ENCODE data around the gene FAM20A. TPM values are rescaled to one million over a fixed set of nuclear protein-coding genes. Genes with fewer than 3 reads are reported as not detected.

Gene FAM20A
- total RNA-seq, 1 experiment from 2014 or later, result not detected

- TF ChIP-seq TCF7L2 (IDR thresholded peaks at IDR 0.05; ENCODE audit: borderline replicate concordance, extremely low read depth, insufficient read depth, insufficient read length) (no peak), EZH2 (IDR thresholded peaks at IDR 0.05) (no peak), YY1 (IDR thresholded peaks at IDR 0.05; ENCODE audit: extremely low read depth, insufficient replicate concordance, low read depth, low read length) (no peak), SRF (IDR thresholded peaks at IDR 0.05; ENCODE audit: low read depth) (no peak), ELF1 (IDR thresholded peaks at IDR 0.05; ENCODE audit: borderline replicate concordance, low read depth) (no peak), ZBTB33 (IDR thresholded peaks at IDR 0.05; ENCODE audit: extremely low read depth, insufficient replicate concordance, low read length) (no peak), POLR2A (IDR thresholded peaks at IDR 0.05; ENCODE audit: borderline replicate concordance, extremely low read depth, insufficient read depth, insufficient read length) (no peak), REST (IDR thresholded peaks at IDR 0.05; ENCODE audit: low read depth) (no peak), CTCF (IDR thresholded peaks at IDR 0.05 in 2 of 3, conservative IDR thresholded peaks at IDR 0.05 in 1 of 3; ENCODE audit: borderline replicate concordance in 1 of 3, insufficient read depth in 1 of 3, low read depth in 2 of 3, low read length in 2 of 3) (no peak), SP1 (IDR thresholded peaks at IDR 0.05; ENCODE audit: low read depth) (no peak), CEBPB (IDR thresholded peaks at IDR 0.05; ENCODE audit: low read depth) (no peak), ZNF274 (IDR thresholded peaks at IDR 0.05; ENCODE audit: low read depth, low read length) (no peak)
- no peak for DNase-seq (ENCODE audit: low read depth, low spot score)
- ATAC-seq, result no peak
- CTCF ChIA-PET, result no interaction called here
- peaks cover 4% of the 10 kb centered on the region; the same call in 1 of the 2 replicates for H4K20me1 ChIP-seq (ENCODE audit: insufficient read depth)
- no peaks in the 10 kb centered on the region for H3K9me2 ChIP-seq (ENCODE audit: insufficient read depth)
- no peak overlapping the region for H2AFZ ChIP-seq (ENCODE audit: low read depth, low read length, poor library complexity, severe bottlenecking)
- peaks cover 55 to 77% of the 10 kb centered on the region in 2 experiments for H3K36me3 ChIP-seq (ENCODE audit: control insufficient read depth in 1 of 2, insufficient read depth in 2 of 2, low read length in 2 of 2)
- H3K27ac ChIP-seq (ENCODE audit: low read depth, low read length), result no peak overlapping the region
- no peaks in the 10 kb centered on the region for H3K27me3 ChIP-seq (ENCODE audit: insufficient read depth, low read length)
- intact Hi-C loops (cut with micrococcal nuclease), result loop anchor here (10.0 kb wide), 1 partner anchor 714 kb away; no protein-coding TSS in a partner anchor
- no peak overlapping the region for H3K4me3 ChIP-seq (replicated peaks in 1 of 2; ENCODE audit: low read depth in 1 of 2, low read length in 2 of 2)
- no peak overlapping the region for H3K4me2 ChIP-seq (ENCODE audit: low read length)
- POLR2A ChIA-PET, result no interaction called here
- RAD21 ChIA-PET (ENCODE audit: low non-redundant PET in 1 of 2, low total read pairs in 2 of 2, uncharacterized antibody in 2 of 2, unreplicated experiment in 2 of 2), result no interaction called here
- BruUV-seq (replicated peaks), result no TSS peak
- H3K4me1 ChIP-seq (ENCODE audit: control insufficient read depth in 1 of 2, insufficient read depth in 2 of 2, low read length in 2 of 2), result no peaks in the 10 kb centered on the region
- H3K9me3 ChIP-seq (ENCODE audit: control insufficient read depth in 1 of 2, insufficient read depth in 1 of 2, low read depth in 1 of 2, low read length in 2 of 2), result no peaks in the 10 kb centered on the region
- no peaks in the 10 kb centered on the region for H3K79me2 ChIP-seq (ENCODE audit: insufficient read depth, low read length)
- no peak overlapping the region for H3K9ac ChIP-seq (ENCODE audit: low read length)
Observed at GRCh38 chr17:68531252-68531651, 69.9 kb downstream of the FAM20A start.

Data from HCT116 (cell line).